ENCODE results near the gene CHRNE. TPM values are rescaled to one million over a fixed set of nuclear protein-coding genes. Genes with fewer than 3 reads are reported as not detected.
"Not testable (repeated sequence)": the region's sequence is repeated elsewhere in the genome, so short reads cannot be mapped to it uniquely, and the experiment has no call there.

The CHRNE gene
- total RNA-seq, 1 donor from 2014 or later = 0.27 TPM

- Mint-ChIP-seq H3K9me3 (no peaks in the 10 kb centered on the region), H3K27me3 (no peaks in the 10 kb centered on the region), H3K27ac (peak overlapping the region; percentile 79), H3K4me1 (ENCODE audit: unreplicated experiment) (peaks cover 36% of the 10 kb centered on the region), H3K4me3 (peak overlapping the region; percentile 65), H3K36me3 (peaks cover 22% of the 10 kb centered on the region)
- no peak for TF ChIP-seq CTCF (conservative IDR thresholded peaks at IDR 0.05)
- no peak for DNase-seq (ENCODE audit: extremely low spot score, unreplicated experiment)
These were observed 42.2 kb downstream of the CHRNE start for GRCh38 chr17:4860651-4861050.

- Mint-ChIP-seq H3K4me3 (peak overlapping the region; percentile 65), H3K36me3 (peaks cover 22% of the 10 kb centered on the region), H3K4me1 (ENCODE audit: unreplicated experiment) (peaks cover 36% of the 10 kb centered on the region), H3K9me3 (no peaks in the 10 kb centered on the region), H3K27me3 (no peaks in the 10 kb centered on the region), H3K27ac (peak overlapping the region; percentile 79)
- no peak for TF ChIP-seq CTCF (conservative IDR thresholded peaks at IDR 0.05)
- DNase-seq (ENCODE audit: extremely low spot score, unreplicated experiment) = no peak
These were observed 42.9 kb downstream of the CHRNE start for GRCh38 chr17:4859816-4860625.

- Mint-ChIP-seq H3K27ac (peak overlapping the region; percentile 81), H3K4me1 (ENCODE audit: unreplicated experiment) (peaks cover 45% of the 10 kb centered on the region), H3K27me3 (no peaks in the 10 kb centered on the region), H3K36me3 (peaks cover 30% of the 10 kb centered on the region), H3K9me3 (no peaks in the 10 kb centered on the region), H3K4me3 (peak overlapping the region; percentile 35)
- no peak for TF ChIP-seq CTCF (conservative IDR thresholded peaks at IDR 0.05)
- no peak for DNase-seq (ENCODE audit: extremely low spot score, unreplicated experiment)
These were observed 44.0 kb downstream of the CHRNE start for GRCh38 chr17:4858882-4859260.

GRCh38 chr17:4858068-4858881 is 44.6 kb downstream of the CHRNE start:
- Mint-ChIP-seq H3K4me3 (peak overlapping the region; percentile 35), H3K4me1 (ENCODE audit: unreplicated experiment) (peaks cover 47% of the 10 kb centered on the region), H3K27me3 (no peaks in the 10 kb centered on the region), H3K27ac (peak overlapping the region; percentile 81), H3K9me3 (no peaks in the 10 kb centered on the region), H3K36me3 (peaks cover 29% of the 10 kb centered on the region)
- TF ChIP-seq CTCF (conservative IDR thresholded peaks at IDR 0.05) = no peak
- DNase-seq (ENCODE audit: extremely low spot score, unreplicated experiment) = no peak

- not testable (repeated sequence) for DNase-seq (ENCODE audit: extremely low spot score, unreplicated experiment); H3K9me3 Mint-ChIP-seq; H3K4me3 Mint-ChIP-seq; H3K27me3 Mint-ChIP-seq
- peak overlapping the region; percentile 71 for H3K27ac Mint-ChIP-seq
- peaks cover 49% of the 10 kb centered on the region for H3K4me1 Mint-ChIP-seq (ENCODE audit: unreplicated experiment)
- peaks cover 26% of the 10 kb centered on the region for H3K36me3 Mint-ChIP-seq
These were observed 45.6 kb downstream of the CHRNE start for GRCh38 chr17:4857347-4857746.

- Mint-ChIP-seq H3K27ac (peak overlapping the region; percentile 86), H3K4me1 (ENCODE audit: unreplicated experiment) (peaks cover 53% of the 10 kb centered on the region), H3K9me3 (no peaks in the 10 kb centered on the region), H3K27me3 (no peaks in the 10 kb centered on the region), H3K4me3 (peak overlapping the region; percentile 37), H3K36me3 (peaks cover 26% of the 10 kb centered on the region)
- no peak for TF ChIP-seq CTCF (conservative IDR thresholded peaks at IDR 0.05)
- DNase-seq (ENCODE audit: extremely low spot score, unreplicated experiment) = no peak
These were observed 46.0 kb downstream of the CHRNE start for GRCh38 chr17:4856937-4857314.
